Neural cell (in vitro differentiated cells): Measurements from ENCODE around the gene CRAT.

Source experiments
- EZH2 ChIP-seq: fragments of 200-600, 300-800 bp; shearing (Covaris generic), sonication (generic); IDR thresholded peaks from 2 replicates; pipeline ENCODE4 v1.6.1; 2014; ENCODE audit warnings: antibody characterized with exemption, low read length, borderline replicate concordance, mild to moderate bottlenecking; ENCODE audit not compliant: insufficient read depth, poor library complexity, severe bottlenecking
- MXI1 ChIP-seq: fragments of 450-650 bp; conservative IDR thresholded peaks from 2 replicates; pipeline ENCODE4 v1.6.1; 2014; ENCODE audit warnings: antibody characterized with exemption, mild to moderate bottlenecking; ENCODE audit not compliant: poor library complexity, severe bottlenecking
- RAD21 ChIP-seq: fragments of 450-650 bp; conservative IDR thresholded peaks from 2 replicates; pipeline ENCODE4 v1.6.1; 2014; ENCODE audit warnings: antibody characterized with exemption, mild to moderate bottlenecking, moderate library complexity
- SMC3 ChIP-seq: fragments of 450-650 bp; conservative IDR thresholded peaks from 2 replicates; pipeline ENCODE4 v1.6.1; 2014; ENCODE audit warnings: antibody characterized with exemption, mild to moderate bottlenecking, moderate library complexity; ENCODE audit not compliant: poor library complexity
- TAF1 ChIP-seq: IDR thresholded peaks from 2 replicates; pipeline ENCODE4 v1.6.1; 2012; ENCODE audit warnings: low read depth
- TF ChIP-seq, protein P1 (sequence below): fragments of 450-650 bp; IDR thresholded peaks from 2 replicates; pipeline ENCODE4 v1.5.1; 2014; ENCODE audit warnings: antibody characterized with exemption, mild to moderate bottlenecking, moderate library complexity; ENCODE audit not compliant: poor library complexity, severe bottlenecking
- TF ChIP-seq, protein P2 (sequence below): IDR thresholded peaks from 2 replicates; pipeline ENCODE4 v1.6.1; 2012; ENCODE audit warnings: borderline replicate concordance

DNA sequence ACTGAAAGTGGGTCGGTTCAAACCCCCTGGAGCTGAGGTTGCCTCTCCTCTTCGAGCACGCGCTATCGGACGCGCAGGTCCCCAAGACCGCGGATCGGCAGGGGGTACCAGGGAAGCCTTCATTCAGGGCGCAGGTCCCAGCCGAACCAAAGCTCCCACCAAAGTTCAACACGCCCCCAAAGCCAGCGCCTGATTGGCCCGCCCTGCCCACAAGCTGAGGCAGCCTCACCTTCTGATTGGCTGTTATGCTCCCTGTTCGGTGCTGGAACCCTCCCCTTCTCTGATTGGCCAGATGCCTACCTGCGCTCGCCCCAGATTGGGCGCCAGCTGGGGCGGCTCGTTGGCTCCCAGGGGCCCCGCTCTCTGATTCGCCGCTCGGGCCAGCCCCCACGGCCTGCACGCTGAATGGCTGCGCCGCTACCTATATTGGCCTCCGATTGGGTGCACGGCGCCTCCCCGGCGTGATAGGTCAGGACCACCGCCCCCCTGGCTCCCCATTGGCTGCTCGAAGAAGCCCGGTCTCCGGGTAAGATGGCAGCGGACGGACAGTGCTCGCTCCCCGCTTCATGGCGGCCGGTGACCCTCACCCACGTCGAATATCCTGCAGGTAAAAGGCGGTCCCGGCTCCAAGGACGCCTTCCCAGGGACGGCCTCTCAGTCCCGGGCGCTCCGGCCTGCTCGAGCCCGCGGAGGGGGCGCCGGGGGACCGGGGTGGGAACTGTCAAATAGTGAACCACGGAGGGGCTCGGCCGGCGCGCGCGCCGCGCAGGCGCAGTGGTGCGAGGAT lies 29.8 kb downstream of the CRAT start, which contains the start of gene DOLPP1:
- TF ChIP-seq, protein P1, sequence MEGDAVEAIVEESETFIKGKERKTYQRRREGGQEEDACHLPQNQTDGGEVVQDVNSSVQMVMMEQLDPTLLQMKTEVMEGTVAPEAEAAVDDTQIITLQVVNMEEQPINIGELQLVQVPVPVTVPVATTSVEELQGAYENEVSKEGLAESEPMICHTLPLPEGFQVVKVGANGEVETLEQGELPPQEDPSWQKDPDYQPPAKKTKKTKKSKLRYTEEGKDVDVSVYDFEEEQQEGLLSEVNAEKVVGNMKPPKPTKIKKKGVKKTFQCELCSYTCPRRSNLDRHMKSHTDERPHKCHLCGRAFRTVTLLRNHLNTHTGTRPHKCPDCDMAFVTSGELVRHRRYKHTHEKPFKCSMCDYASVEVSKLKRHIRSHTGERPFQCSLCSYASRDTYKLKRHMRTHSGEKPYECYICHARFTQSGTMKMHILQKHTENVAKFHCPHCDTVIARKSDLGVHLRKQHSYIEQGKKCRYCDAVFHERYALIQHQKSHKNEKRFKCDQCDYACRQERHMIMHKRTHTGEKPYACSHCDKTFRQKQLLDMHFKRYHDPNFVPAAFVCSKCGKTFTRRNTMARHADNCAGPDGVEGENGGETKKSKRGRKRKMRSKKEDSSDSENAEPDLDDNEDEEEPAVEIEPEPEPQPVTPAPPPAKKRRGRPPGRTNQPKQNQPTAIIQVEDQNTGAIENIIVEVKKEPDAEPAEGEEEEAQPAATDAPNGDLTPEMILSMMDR, result peak; percentile 45
- TF ChIP-seq EZH2, result no peak
- TF ChIP-seq, protein P2, sequence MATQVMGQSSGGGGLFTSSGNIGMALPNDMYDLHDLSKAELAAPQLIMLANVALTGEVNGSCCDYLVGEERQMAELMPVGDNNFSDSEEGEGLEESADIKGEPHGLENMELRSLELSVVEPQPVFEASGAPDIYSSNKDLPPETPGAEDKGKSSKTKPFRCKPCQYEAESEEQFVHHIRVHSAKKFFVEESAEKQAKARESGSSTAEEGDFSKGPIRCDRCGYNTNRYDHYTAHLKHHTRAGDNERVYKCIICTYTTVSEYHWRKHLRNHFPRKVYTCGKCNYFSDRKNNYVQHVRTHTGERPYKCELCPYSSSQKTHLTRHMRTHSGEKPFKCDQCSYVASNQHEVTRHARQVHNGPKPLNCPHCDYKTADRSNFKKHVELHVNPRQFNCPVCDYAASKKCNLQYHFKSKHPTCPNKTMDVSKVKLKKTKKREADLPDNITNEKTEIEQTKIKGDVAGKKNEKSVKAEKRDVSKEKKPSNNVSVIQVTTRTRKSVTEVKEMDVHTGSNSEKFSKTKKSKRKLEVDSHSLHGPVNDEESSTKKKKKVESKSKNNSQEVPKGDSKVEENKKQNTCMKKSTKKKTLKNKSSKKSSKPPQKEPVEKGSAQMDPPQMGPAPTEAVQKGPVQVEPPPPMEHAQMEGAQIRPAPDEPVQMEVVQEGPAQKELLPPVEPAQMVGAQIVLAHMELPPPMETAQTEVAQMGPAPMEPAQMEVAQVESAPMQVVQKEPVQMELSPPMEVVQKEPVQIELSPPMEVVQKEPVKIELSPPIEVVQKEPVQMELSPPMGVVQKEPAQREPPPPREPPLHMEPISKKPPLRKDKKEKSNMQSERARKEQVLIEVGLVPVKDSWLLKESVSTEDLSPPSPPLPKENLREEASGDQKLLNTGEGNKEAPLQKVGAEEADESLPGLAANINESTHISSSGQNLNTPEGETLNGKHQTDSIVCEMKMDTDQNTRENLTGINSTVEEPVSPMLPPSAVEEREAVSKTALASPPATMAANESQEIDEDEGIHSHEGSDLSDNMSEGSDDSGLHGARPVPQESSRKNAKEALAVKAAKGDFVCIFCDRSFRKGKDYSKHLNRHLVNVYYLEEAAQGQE, result peak; percentile 82
- peak; percentile 81 for TF ChIP-seq MXI1
- TF ChIP-seq RAD21, result no peak
- peak; percentile 81 for TF ChIP-seq TAF1
- TF ChIP-seq SMC3, result peak; percentile 29
